Stimulated activated CD4-positive, alpha-beta T cell treated with anti-CD3 and anti-CD28 coated beads, Interleukin-12 subunit alpha, Interleukin-12 subunit beta, amount 100 ng/mL, for 24 hours (primary cell): ENCODE measurements around the gene GALT.
"Not testable (repeated sequence)": the region's sequence is repeated elsewhere in the genome, so short reads cannot be mapped to it uniquely, and the experiment has no call there.

ENCODE experiments used
- DNase-seq, 2 experiments: peaks; one replicate each; pipeline ENCODE4 v3.0.0-alpha.2; 2020; ENCODE audit warnings: low read depth in 2 of 2

GALT gene

DNA sequence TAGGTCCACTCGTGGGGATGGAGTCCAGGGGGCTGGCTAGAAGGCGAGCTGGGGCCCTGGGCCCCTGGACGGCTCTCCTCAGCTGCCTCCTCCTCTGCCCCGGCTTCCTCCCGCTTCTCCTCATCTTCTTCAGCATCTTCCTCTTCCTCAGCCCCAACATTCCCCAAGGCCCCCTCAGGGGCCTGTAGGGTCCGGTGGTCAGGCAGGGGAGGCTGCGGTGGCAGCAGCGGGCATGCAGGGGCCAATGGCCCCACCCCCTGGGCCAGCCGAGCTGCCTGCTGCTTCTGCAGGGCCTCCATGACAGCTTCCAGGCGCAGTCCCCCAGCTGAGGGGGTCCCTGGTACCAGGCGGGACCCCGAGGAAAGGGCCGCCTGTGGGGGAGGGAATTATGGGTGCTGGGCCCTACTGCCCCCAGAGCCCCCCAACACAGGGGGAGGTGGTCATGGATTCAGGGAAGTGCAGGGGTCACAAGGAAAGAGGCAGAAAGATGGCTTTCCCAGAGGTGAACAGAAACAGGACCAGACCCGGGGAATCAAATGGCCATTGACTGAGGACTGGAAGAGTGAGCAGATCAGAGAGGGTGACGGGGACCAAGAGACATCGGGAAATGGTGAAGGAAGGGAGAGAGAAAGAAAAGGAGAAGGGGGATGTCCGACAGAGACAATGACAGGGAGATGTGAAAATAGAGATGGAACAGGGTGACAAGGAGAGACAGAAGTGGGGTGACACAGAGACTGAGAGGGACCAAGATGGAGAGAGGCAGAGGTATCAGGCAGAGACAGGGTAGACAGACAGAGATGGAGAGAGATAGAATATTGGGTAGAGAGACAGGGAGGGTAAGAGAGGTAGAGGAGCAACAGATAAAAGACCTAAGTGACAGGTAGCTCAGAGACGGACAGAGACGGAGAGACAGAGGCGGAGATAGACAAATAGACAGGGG, 18.5 kb upstream of the GALT start:
- DNase-seq = no peak

DNA sequence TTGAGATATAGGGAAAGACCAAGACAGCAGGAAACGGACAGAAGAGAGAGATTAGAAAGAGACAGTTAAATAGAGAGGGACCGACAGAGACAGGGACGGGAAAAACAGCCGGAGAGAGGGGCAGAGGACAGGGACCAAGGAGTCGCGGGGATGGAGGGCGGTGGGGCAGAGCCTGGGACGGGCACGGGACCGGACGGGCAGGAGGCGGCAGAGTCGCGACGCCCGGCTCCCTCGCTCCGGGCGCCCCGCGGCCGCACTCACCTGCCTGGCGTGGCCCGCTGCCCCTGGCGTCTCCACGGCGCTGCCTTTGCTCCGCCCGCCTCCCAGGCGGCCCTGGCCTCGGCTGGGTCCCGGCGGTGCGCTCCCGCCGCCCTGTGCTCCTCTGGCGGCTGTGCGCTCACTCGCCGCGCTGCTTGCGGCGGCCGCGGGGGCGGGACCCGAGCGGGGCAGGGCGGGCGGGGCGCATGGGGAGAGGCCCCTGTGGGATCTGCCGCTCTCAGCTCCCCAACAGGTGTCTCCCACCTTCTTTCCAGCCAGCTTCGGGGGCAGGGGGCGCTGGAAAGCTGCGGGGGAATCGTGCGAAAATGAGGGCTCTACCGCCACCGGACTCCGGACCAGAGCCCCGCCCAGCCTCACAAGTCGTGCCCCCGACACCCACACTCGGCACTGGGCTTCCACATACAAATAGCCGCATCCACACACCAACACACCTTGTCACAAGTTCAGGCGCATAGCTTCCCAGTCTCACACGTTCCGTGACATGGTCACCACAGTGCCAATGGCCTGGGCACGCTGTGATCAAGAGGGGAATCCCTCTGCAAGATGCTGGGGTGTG, 17.6 kb upstream of the GALT start, which contains the start of gene ARID3C:
TSS of gene ARID3C (minus strand) at position 411 of the 835 bp plus-strand sequence. CDS start 1,052 bp downstream, outside the sequence.
- DNase-seq = peak in 1 of 2 experiments; percentile 49

DNA sequence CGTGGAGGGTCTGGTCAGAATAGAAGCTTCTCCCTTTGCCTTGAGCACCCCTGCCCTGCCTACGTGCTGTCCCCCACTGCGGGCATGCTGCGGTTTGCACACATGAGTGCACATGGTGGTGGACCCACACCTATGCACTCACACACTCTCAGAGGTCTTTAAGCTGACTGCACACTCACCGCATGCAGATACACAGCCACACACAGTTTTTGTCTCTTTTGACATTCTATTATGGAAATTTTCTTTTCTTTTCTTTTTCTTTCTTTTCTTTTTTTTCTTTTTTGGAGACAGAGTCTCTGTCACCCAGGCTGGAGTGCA, 17.0 kb upstream of the GALT start:
- DNase-seq = no peak

DNA sequence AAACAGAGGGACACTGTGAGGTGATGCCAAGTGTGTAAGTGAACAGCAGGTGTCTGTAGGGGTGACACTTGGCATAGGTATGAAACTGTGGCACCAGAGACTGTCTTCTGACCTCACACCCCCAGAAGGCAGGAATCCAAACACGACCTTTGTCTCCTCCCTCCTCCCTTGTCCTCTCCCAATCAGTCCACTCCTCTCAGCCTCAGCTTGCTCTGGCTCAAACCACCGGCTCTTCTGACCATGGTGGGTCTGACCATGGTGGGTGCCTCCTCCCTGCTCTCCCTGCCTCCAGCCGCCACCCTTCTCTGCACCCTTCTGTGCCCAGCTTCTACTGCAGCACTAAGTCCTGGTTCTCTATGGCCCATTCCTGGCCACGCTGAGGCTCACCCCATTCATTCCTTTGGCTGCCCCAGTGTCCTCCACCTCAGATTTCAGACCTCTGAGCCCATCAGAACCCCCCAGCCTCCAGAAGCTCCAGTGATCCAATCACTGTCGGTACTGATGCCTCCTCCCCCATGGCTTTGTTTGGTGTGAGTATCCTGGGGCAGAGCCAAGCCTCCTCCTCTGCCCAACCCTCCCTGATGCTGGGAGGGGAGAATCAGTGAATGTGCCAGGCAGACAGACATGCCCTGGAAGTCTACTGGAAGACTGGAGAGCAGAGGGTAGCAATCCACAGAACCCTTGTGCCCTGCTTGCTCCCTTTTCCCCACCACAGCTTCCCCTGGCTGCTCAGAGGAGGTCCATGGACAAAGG, 15.9 kb upstream of the GALT start:
- DNase-seq = no peak

DNA sequence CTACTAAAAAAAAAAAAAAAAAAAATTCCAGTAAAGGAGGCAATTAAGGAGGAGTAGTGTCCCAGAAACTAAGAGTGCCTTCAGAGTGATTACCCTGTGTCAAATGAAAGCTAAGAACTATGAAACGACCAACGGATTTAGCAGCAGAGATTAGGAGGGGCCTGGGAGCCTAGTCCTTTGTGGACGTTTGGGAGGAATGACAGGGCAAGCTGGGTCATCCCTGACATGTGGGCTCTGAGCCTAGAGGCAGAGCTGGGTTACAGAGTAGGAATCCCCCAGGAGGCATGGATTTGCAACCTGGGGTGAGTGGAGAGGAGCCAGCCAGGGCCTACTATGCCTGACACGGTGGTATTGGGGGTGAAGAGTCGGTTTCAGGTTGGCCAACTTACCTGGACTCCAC, 13.3 kb upstream of the GALT start:
- no peak for DNase-seq

DNA sequence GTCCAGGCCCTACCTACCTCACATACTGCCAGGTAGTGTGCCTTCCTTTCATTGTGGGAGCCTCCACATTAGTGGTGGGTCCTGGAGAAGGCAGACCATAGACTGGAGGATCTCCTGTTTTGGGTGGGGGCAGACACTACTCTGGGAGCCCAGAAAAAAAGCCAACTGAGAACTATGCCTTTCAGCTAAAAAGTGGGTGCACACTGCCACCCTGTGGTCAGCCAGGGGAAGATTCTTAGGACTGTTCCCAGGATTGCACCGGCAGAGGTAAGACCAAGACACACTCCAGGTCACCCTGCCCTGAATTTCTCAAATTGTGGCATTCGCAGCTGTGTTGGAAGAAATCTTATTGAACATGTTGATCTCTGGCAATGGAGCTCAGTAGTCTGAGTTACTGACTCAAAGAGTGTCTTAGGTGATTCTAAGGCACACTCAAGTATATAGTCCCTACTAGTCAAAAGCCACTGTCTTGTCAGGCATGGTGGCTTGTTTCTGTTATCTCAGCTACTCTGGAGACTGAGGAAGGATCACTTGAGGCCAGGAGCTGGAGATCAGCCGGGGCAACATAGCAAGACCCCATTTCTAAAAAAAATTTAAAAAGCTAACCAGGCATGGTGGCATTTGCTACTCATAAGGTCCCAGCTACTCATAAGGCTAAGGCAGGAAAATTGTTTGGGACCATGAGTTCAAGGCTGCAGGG, 12.5 kb upstream of the GALT start:
- DNase-seq = peak; percentile 57 to 61

DNA sequence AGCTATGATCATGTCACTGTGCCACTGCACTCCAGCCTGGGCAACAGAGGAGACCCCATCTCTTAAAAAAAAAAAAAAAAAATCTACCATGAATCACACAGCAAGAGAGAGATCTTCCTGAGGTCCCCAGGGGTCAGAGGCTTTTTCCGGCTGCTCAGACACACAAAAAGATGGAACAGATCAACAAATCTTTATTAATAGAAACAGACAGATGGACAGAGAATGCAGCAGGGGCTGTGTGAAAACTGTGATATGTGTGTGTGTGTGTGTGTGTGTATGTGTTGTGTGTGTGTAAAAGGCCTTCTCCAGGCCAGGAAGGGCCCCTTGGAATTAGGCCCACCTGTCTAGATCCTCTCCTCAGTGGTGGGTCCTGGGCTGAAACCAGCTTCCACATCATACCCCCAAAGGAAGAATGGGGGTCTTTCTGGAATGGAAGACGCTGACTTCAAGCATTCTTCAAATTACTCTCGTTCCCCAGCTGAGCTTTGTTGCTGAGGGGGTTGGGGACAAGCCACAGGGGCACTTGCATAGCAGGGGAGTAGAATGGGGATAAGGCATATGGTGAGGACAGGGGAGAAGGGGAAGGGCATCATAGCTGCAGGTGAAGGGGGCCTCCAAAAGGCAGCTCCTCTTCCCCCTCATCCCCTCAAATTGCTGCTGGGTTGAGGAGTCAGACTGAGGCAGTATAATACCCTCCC, 11.8 kb upstream of the GALT start:
- no peak for DNase-seq

DNA sequence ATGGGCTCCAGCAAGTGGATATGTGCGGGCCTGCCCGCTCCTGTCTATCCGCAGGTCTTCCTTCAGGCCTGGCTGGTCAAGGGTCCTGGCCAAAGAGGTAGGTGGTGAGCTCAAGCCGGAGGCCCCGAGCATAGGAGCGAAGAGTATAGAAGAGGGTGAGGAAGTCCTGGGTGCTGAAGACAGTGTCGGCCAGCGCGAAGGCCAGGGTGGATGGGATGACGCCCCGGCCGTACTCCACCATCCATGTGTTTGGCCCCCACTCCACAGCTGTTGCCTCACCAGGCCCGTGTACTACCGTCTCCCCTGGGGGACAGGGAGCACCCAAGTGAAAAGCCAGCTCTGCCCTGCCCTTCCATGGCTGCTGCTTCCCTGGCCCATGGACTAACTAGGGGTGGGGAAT, 10.9 kb upstream of the GALT start:
- no peak for DNase-seq

DNA sequence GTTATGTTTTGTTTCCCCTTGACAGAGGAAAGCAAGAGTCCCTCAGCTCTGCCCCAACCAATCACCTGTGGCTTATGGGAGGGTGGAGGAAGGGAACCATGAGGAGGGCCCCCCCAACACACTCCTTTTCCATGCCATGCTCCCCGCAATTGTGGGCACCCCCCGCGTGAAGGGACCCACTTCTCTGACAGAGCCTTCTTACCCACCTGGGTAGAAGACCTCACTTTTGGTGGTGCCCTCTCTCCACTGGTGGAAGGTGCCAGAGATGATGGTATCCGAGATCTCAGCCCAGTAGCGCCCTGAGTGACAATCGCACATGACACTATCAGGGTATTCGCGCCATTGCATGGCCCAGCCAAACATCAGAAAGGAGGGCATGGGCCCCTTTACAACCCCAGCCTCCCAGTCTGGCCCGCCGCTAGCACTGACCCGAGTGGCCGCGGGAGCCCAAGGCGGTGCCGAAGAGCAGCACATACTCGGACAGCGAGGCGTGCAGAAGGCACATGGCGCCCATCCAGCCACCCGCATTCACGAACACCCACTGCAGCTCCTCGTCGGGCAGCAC, 9.6 kb upstream of the GALT start:
- no peak for DNase-seq

DNA sequence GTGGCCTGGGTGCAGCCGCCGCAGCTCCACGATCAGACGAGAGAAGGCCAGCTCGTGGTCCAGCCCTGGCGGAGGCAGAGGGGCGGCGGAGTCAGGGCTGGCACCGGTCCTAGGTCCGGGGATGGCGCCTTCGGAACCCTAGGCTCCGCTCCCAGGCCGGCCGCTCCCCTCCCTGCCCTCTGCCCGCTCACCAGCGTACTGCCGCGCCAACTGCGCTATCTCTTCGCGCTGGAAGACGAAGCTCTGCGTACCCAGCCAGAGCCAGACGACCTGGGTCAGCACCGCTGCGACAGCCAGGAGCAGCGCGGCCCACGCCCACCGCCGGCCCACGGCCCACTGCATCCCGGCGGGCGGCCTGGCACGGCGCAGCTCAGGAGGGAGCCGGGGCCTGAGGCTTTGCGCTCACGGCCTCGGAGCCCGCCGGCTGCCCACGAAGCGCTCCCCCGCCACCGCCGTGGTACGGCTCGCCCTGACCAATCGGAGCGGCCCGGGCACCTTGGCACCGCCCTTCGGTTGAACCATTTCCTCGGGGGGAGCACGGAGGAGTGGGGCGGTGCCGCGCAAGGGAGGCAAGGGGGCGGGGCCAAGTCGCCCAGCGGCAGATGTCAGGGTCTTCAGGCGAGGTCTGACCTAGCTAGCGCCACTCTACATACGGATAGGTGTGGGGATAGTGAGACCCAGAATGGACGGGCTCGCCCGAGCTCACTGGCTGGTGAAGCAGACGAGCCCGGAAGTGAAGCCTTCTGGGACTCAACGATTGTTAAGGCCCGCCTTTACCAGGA, 8.9 kb upstream of the GALT start, which contains the start of gene SIGMAR1:
TSS of gene SIGMAR1 (minus strand) at position 432 of the 782 bp plus-strand sequence. CDS start at position 342, 90 bp downstream.
- DNase-seq = peak; percentile 87 to 92

DNA sequence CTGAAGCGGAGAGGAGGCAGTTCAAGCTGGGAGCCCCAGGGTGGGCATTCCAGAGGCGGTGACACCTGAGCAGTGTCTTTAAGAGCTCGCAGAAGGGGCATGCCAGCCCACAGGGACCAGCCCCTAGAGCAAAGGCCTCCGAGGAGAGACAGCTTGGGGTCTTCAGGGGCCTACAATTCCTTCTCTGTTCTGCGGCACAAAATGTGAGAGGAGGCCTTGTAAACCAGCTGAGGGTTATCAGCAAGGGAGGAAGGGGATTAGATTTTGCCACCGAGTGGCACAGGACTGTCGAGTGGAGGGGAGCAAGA, 8.4 kb upstream of the GALT start:
- DNase-seq = no peak

DNA sequence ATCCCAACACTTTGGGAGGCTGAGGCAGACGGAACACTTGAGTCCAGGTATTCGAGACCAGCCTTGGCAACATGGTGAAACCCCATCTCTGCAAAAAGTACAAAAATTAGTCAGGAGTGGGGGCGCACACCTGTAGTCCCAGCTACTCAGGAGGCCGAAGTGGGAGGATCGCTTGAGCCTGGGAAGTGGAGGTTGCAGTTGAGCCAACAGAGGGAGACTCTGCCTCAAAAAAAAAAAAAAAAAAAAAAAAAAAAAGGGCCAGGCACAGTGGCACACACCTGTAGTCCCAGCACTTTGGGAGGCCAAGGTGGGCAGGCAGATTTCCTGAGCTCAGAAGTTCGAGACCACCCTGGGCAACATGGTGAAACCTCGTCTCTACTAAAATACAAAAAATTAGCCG, 7.2 kb upstream of the GALT start:
- DNase-seq = not testable (repeated sequence)

DNA sequence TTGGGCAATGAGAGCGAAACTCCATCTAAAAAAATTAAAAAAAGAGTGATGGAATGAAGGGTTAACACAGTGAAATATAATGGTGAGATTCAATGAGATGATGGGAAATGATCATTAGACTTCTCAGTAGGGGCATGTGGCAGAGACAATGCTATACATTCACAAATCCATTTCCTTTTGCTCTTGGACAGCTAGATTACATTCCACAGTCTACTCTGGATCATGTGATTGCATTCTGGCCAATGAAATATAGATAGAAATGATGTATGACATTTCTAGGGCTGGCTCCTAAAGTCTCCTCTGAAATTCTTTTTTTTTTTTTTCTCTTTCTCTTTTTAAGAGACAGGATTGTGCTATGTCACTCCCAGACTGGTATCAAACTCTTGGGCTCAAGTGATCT, 3.8 kb upstream of the GALT start:
- no peak for DNase-seq

DNA sequence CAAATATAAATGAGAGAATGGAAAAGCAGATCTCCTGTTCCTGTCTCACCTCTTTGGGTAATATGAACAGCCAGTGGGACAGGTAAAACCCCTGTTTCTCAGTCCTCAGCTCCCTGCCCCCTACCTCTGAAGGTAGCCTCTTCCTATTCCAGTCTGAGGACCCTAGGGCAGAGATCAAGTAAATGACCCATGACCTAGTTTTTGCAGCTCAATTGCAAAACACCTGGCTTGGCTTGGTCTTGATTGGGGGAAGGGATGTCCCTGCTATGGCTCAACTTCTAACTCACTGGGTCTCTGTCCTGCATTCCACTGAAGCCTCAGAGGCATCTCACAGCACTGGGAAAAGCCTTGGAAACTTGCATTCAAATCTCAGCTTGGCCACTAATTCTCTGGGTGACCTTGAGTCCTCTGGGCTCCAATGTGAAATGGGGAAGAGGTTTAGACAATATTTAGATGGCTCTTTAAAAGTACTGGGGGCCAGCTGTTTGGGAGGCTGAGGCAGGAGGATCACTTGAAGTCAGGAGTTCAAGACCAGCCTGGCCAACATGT, 1.6 kb upstream of the GALT start:
- no peak for DNase-seq

DNA sequence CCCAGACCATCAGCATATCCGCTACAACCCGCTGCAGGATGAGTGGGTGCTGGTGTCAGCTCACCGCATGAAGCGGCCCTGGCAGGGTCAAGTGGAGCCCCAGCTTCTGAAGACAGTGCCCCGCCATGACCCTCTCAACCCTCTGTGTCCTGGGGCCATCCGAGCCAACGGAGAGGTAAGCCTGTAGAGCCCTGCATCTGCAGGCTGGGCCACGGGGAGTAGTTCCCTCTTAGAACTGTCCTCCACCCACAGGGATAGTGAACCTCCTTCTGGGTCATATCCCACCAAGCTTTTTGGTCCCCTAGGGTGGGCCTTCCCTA, 569 bp downstream of the GALT start:
- DNase-seq = no peak

DNA sequence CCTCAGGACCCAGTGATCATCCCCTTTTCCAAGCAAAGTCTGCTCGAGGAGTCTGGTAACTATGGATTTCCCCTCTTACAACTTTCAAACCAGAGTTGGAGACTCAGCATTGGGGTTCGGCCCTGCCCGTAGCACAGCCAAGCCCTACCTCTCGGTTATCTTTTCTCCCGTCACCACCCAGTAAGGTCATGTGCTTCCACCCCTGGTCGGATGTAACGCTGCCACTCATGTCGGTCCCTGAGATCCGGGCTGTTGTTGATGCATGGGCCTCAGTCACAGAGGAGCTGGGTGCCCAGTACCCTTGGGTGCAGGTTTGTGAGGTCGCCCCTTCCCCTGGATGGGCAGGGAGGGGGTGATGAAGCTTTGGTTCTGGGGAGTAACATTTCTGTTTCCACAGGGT, 1.2 kb downstream of the GALT start:
- no peak for DNase-seq

DNA sequence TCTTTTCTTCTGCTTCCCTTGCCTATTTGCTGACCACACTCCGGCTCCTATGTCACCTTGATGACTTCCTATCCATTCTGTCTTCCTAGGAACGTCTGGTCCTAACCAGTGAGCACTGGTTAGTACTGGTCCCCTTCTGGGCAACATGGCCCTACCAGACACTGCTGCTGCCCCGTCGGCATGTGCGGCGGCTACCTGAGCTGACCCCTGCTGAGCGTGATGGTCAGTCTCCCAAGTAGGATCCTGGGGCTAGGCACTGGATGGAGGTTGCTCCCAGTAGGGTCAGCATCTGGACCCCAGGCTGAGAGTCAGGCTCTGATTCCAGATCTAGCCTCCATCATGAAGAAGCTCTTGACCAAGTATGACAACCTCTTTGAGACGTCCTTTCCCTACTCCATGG, 2.2 kb downstream of the GALT start:
- no peak for DNase-seq

DNA sequence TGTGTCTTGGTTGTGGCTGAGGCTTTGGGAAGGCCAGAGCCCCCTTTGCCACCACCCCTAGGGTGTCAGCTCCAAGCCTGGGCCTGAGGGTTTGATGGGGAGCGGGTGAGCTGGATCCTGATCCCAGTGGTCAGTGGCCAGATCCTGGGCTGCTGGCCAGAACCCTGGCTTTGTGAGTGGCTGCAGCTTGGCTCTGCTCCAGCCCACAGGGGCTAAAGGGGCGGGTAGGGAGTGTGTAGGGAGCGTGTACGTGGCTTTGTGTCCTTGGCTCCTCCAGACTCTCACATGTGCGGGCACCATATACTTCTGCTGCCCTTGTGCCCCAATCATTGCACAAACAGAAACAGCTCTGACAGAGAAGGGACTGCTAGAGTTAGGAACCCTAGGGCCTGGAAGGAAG, 4.3 kb downstream of the GALT start:
- no peak for DNase-seq

DNA sequence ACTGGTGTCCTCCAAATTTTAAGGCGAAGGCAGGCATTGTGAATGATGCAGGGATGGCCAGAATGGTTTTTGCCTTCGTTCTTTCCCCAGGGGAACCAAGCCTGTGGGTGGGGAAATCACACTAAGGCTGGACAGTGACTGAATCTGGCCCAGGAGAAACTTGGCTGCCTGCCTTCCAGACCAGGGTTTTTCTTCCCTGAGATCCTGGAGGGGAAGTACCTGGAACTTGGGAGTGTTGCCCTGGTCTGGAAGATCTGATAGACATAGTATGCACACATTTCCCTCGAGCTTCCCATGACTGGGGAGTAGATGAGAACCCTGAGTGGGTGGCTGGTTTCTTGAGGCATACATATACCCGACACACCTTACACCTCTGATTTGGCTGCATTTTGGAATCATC, 4.8 kb downstream of the GALT start:
- no peak for DNase-seq
